Measurements from ENCODE around the gene IFNL1.
"Not testable (repeated sequence)": the region's sequence is repeated elsewhere in the genome, so short reads cannot be mapped to it uniquely, and the experiment has no call there.

IFNL1 gene

DNA sequence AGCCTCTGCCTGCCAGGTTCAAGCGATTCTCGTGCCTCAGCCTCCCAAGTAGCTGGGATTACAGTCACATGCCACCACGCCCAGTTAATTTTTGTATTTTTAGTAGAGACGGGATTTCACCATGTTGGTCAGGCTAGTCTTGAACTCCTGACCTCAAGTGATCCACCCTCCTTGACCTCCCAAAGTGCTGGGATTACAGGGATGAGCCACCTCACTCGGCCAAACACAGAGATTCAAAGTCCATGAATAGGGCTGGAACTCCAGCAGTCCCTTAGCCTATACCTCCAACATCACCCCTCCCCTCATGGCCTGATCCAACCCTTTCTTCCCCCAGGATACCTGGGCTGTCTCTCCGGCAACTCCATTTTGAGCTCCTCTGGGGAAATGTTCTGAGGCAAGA is 36.5 kb downstream of the IFNL1 start:
- DNase-seq, result not testable (repeated sequence)

DNA sequence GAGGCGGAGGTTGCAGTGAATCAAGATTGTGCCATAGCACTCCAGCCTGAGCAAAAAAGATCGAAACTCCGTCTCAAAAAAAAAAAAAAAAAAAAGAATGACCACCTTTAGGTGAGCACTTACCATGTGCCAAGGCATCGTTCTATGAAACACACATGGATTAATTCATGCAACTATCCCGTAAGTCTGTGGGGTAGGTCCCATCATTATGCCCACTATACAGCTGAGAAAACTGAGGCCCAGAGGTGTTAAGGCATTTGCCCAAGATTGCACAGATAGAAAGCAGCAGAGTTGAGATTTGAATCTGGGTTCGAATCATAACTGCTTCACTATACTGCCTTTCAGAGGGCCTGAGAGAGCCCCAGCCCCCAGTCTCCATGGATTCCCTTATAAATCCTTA is 37.3 kb downstream of the IFNL1 start:
- no peak for DNase-seq

- no peak for DNase-seq
These were observed 38.3 kb downstream of the IFNL1 start for GRCh38 chr19:39334444-39334976.

DNA sequence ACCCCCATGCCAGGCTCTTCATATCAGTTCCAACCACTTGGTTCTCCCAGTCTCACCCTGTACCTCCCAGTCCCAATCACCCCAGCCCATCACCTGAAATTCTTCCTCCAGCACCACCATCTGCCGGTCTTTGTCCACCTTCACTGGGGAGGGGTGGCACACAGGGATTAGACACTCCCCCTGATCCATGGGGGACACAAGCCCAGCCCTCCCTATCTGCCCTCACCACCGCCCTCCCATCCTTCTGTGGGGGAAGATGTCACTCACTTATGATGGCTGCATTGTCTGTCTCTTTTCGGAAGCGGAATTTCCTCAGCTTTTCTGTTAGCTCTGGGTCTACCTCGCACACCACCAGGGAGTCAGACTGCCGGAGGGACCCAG is 39.0 kb downstream of the IFNL1 start:
- DNase-seq, result peak; percentile 10

GRCh38 chr19:39336483-39336882 is 40.3 kb downstream of the IFNL1 start:
- DNase-seq, result no peak

DNA sequence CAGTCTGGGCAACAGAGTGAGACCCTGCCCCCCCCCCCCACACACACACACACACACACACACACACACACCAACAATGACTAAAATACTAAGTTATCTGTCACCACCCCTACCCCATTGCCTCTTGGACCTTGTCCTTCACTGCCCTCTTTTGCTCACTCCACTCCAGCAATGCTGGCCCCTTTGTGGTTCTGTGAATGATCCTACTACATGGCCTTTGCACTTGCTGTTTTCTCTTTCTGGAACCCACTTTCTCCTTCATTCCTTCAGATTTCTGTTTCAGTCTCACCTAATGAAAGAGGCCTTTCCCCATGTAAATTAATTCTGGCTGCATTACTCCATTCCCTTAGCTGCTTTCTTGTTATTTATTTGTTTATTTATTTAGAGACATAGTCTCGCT is 43.5 kb downstream of the IFNL1 start:
- DNase-seq, result no peak

GRCh38 chr19:39340156-39340555 is 43.9 kb downstream of the IFNL1 start:
- not testable (repeated sequence) for DNase-seq

- no peak for DNase-seq
These were observed 45.0 kb downstream of the IFNL1 start for GRCh38 chr19:39341129-39341718.

DNA sequence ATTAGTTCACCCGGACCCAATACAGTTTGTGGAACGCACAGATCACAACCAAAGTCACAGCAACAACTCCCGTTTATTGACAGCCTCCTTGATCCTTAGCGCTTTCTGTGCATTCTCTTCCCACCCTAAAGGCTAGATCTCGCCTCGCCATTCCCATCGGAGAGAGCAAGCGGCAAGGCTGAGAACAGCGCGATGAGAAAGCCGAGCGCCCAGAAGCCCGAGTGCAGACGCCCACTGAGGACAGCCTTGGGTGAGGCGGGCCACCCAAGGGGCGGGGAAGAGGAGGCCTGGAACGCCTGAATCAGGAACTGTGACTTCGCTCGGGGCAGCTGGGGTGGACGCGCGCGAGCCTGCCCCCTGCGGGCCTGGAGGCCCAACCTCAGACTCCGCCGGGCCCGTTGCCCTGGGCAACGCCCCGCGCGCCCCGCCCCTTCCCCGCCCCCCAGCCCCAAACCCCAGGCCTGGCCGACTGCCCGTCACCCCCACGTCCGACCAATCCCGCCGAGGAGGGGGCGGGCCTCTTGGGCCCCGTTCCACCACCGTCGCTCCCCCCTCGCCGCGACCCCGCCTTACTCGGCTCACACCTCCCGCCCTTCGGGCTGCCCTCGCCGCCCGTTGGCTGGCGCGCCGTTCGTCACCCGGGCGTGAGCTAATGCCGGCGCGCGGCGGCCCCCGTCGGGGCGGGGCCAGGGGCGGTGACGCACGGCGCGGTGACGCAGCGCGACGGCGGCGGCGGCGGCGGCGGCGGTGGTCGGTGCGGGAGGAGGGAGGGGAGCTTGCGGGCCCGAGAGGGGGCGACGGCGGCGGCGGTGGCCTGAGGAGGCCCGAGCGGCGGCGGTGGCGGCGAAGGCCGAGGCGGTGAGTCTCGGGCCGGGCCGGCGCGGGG is 45.8 kb downstream of the IFNL1 start, which contains the start of gene SAMD4B:
SAMD4B (plus strand) TSS at position 703 of the 886 bp plus-strand sequence. CDS start 14,473 bp downstream, outside the sequence.
- peak; percentile 99 for DNase-seq

- peak; percentile 9 for DNase-seq
These were observed 46.6 kb downstream of the IFNL1 start for GRCh38 chr19:39342647-39343305.

DNA sequence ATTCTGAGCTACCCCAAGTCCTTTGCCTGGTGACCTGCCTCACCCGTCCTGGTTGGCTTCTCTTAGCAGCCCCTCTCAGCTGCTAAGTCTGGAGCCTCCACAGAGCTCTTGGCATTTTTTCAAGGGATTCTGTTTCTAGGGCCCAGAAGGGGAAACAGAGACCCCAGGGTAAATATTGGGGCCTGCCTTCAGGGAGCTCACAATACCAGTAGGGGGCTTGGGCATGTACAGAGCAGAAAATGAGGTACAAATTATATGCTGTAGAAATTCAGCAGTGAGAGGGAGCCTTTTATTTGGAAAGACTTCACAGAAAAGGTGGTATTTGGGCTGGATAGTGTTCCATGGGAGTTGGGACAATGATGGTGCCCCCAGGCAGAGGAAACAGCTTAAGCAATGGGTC is 49.7 kb downstream of the IFNL1 start:
- DNase-seq, result no peak

DNA sequence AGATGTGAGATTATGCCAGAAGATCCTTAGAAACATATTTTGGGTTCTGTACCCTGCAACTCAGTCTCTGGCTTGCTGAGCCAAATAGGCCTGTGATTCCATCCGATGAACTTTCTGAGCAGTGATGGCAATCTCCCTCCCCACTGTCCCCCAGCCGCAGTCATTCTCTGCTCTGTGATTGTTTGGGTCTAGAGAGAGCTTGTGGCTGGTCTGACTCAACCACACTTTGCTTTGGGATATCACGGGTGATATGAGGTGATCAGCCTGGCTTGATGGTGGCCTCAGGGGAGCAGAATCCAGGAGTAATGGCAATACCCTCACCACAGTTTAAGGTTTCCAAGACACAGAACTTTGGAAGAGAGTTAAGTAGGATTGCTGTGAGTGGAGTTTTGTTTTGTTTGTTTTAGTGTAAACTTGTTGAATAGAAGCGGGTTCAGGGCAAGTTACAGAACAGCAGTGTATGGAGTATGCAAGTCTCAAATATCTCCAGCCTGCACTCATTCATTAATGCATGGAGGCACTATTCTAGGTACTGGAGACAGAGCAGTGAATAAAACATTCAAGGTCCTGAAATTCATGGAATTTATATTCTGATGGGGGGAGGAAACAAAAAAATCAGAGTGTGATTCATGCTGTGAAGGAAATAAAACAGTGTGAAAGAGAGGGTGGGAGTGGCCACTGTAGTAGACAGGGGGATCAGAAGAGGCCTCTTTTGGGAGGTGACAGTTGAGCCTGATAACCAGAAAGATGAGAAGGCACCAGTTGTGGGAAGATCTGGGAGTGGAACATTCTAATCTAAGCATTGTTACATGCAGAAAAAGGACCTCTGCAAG is 51.3 kb downstream of the IFNL1 start:
- no peak for DNase-seq

All from activated CD4-positive, alpha-beta T cell treated with anti-CD3 and anti-CD28 coated beads for 1 hour (primary cell).